SH-SY5Y (cell line): ENCODE results near the gene GDF9.
A peak's percentile ranks its signal among the peaks of the same experiment; 100 is the strongest.

Source experiments
- GATA2 ChIP-seq: IDR thresholded peaks from 2 replicates; pipeline ENCODE4 v1.6.1; 2011; ENCODE audit warnings: mild to moderate bottlenecking, low read depth, low read length
- GATA3 ChIP-seq: IDR thresholded peaks from 2 replicates; pipeline ENCODE4 v1.6.1; 2011; ENCODE audit warnings: low read depth, mild to moderate bottlenecking, low read length, moderate library complexity

GDF9 gene

DNA sequence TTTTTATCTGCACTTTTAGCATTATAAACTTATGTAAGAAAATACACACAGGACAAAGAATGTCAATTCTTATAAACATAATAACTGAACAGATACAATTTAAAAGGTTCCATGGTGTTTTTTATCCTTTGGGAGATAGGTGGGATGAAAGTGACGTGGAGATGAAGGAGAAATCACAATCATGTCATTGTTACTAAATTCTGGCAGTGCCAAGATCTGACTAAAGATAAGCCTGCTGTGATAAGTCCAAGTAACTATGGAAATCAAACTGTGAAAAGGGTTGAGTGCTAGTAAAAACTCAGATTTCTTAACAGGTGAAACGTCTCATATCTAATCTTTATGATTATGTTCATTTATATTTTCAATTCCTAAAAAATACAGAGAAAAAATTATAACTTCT lies 18.3 kb upstream of the GDF9 start:
- peak; percentile 63; the same call in 1 of the 2 replicates for TF ChIP-seq GATA2
- TF ChIP-seq GATA3 = peak; percentile 63

DNA sequence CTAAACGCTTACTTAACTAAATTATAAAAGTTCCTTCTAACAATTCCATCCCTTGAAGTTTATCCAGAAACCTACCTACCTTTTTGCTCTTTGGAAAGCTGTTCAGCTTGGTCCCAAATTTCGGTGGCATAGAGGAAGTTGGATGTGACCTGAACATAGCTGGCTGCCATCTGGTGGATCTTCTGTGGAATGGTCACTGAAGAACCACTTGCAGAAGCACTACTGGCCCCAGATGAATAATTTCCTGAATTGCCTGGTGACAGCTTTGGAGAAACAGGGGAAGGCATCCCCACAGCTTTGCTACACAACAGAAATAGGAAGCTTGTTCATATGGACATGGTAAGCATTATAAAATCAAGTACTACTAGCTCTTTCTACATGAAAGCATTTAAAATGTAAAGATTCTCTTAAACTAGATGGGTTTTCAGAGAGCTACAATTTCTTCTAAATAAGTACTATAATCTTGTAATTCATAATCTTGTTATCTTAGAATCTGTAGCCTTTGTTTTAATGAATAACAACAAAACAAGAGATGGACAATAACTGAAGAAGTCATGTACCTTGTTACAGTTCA lies 17.1 kb upstream of the GDF9 start:
- TF ChIP-seq GATA2 (no peak), GATA3 (no peak)

DNA sequence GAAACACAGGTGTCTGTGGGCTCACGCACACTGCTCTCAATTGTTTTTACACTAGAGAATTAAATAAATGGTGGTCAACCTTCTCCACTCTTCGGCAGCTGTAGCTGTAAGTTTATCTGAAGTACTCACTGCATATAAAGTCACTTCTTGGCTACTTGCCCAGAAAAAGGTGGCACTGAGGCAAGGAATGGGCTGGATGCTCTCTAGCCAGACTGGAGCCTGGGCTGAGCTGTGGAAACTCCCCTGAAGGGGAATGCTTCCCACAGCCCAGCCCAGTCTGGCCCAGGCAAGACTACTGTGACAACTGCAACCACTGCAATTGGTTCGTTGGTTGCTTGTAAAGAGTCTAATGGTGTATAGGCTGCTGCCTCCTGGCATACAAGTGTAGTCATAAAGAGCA lies 11.7 kb upstream of the GDF9 start:
- no peak for TF ChIP-seq GATA3
- TF ChIP-seq GATA2 = no peak

- TF ChIP-seq GATA3 (no peak), GATA2 (no peak)
Measured at GRCh38 chr5:132877466-132877865, 11.2 kb upstream of the GDF9 start.

GRCh38 chr5:132876020-132876759 lies 9.9 kb upstream of the GDF9 start:
- no peak for TF ChIP-seq GATA2

DNA sequence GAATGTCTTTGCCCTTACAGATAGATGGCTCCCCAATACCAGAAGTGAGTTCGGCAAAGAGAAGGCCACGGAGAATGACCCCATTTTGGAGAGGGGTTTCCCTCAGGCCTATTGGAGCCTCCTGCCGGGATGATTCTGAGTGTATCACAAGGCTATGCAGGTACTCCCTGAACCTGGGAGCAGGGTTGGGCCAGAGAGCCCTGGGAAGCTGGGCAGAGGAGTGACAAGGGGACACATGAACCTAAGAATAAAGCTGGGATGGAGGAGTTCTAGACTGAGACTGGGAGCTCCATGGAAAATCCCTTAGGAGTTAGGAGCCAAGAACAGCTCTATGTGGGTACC lies 7.6 kb upstream of the GDF9 start:
- TF ChIP-seq GATA3 (no peak), GATA2 (no peak)

DNA sequence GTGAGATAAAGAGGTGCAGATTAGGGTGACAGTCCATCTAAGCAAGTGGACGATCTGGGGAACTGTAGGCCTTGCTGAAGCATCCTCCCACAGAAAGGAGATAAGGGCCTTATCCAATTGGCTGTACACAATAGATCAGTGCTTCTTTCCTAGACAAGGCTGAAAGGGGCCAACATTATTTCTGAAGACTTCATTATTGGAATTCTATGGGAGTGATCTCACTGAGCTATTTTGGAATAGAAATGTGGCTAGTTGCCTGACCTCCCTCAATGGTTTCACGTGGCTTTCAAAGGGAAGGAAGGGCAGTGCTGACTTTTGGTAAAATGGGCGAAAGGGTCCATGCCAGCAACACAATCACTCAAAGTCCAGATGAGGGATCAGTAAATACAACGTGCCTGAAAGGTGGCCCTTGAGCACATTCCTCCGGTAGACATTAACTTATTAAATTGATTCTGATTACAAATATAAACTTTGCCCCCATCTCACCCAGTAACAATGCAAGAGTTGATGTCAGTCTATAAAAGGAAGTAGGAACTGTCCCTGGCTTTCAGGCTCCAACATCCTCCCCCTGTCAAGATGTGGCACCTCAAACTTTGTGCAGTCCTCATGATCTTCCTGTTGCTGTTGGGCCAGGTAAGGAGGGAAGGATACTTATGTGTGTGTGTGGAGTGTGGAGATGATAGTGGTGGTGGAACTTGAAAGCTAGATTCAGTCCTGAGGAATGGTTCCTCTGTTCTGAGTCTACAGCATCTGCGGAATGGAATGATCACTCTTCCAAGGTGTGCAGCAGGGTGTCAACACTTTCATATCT lies 7.1 kb upstream of the GDF9 start, which contains the start of gene LEAP2:
Gene LEAP2 (plus strand): TSS at position 550 of the 811 bp plus-strand sequence. CDS start 27 bp downstream, at position 577.
- TF ChIP-seq GATA3 (no peak), GATA2 (no peak)

GRCh38 chr5:132872788-132873118 lies 6.5 kb upstream of the GDF9 start:
- TF ChIP-seq GATA3 = no peak
- no peak for TF ChIP-seq GATA2

DNA sequence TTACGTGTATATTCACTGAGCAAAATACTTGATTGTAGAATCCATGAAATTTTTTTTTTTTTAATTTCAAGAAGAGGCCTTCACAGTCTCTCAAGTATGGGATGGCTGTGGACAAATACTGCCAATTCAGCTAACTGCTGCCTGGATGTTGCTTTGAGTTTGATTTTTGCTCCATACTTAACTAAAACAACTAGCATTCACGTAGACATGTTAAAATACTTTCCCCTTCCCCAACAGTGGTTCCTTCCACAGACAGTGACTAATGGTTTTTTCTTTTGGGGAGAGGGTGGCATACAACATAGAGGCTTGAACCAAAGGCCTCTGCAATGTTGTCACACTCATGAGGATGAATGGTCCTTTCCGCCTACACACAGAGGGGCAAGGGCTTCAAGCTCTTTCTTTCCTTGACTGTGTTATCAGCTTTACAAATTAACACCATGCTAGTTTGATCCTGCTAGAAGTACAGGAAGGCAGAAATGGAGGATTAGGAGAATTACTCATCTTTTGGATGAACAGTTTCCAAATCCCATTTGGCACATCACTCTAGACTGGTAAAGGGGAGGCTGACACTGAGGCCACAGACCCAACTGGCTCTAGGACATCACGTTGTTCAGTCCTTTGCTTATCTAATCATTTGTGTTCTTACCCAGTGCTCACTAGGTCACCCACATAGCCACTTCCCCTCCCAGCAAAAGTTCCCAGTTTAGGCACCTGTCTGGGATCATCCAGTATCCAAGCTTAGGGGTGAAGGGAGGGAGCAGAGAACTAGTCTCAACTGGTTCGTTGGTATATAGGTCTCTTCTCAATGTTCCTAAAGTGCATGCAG lies 5.4 kb upstream of the GDF9 start:
- TF ChIP-seq GATA3 (no peak), GATA2 (no peak)

DNA sequence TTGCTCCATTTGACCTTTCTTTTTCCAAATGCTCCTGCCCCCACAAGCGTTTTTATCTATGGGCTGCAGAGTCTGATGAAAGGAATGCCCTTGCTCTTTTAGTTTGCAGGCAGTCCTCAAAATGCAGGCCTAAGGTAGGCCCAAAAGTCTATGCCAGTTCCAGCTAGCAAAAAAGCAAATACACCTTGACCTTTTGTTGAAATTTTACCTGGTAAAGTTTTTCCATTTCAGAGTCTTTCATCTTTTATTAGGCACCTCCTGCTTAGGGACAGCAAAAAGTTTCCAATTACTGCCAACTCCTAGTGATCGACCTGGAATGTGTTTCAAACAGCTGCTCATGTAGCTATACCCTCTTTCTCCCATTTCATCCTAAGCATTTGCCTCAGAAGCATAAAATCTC lies 4.5 kb upstream of the GDF9 start:
- no peak for TF ChIP-seq GATA3
- no peak for TF ChIP-seq GATA2

GRCh38 chr5:132868754-132869153 lies 2.5 kb upstream of the GDF9 start:
- TF ChIP-seq GATA2 (no peak), GATA3 (no peak)

DNA sequence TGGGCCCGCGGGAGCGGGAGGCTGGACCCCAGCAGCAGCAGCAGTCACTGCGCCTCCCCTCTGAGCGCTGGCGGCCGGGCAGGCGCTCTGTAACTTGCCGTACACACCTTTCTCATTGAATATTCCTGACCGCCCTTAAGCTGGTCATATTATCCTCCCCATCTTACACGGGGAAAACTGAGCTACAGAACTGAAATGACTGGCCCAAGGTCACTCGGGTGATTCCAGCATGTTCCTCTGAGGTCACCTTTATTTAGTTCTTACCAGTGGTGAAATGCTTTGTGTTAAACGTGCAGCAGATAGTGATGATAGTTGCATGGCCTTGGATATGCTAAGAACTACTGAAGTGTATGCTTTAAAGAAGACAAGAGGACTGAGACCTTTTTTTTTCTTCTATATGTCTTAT lies 780 bp upstream of the GDF9 start:
- TF ChIP-seq GATA2 = no peak
- no peak for TF ChIP-seq GATA3

DNA sequence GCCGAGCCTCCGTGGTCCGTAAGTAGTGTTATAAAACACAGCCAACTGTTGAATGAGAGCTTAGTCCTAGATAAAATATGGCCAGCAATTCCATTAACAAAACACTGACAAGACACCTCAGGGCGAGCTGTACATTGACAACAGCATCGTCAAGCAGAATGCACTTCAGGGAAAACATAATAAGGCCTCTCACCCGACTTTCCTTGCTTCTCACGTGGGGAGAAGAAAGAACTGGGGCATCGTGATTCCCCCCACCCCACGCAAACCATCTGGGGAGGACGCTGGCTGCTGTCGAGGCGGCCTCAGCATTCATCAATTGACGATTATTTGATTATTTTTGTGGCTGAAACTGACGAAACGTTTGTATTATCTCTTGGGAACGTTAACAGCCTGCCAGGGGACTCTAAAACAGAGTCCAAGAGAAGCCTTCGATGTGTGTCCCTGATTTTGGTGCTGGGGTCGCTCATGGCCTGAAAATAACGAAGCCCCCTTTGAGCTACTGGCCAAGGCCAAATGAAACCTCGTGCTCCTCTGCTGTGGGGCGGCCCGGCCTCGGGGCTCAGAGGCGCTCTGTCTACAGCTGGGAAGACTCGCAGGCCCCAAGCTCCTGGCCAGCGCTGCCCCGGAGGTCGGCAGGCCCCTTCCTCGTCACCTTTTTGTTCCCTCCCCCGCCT lies 464 bp downstream of the GDF9 start:
- TF ChIP-seq GATA2 (no peak), GATA3 (no peak)
